ENCODE results near the gene STX3.

DNA sequence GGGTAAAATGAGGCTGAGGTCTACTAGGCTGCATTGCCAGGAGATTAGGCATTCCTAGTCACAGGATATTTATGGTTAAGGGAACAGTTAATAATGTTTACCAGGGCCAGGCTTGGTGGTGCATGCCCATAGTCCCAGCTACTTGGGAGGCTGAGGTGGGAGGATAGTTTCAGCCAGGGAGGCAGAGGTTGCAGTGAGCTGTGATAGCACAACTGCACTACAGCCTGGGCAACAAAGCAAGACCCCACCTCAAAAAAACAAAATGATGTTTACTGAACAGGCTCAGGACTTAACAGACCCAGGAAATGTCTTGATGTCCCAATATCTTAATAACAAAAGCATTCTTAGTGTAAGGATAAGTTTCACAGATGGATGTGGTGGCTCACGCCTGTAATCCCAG is 58.2 kb downstream of the STX3 start:
- TF ChIP-seq POLR2AphosphoS5 (IDR thresholded peaks at IDR 0.05) = no peak
- no peak for TF ChIP-seq TAF1 (IDR thresholded peaks at IDR 0.05; ENCODE audit: low read depth)

Data from neural cell (in vitro differentiated cells).